ENCODE data around the gene AP1G1. TPM values are rescaled to one million over a fixed set of nuclear protein-coding genes. Genes with fewer than 3 reads are reported as not detected.

The AP1G1 gene
- total and polyA plus RNA-seq, 10 of the 15 experiments (the other 5 are each of a cell fraction or from before 2014, with no cell fraction given): 5.9 to 83.7 (median 47.8) TPM

GRCh38 chr16:71723537-71724319, 84.9 kb downstream of the AP1G1 start (continued):
- TF ChIP-seq TAF1 (IDR thresholded peaks at IDR 0.05; ENCODE audit: borderline replicate concordance, low read depth, low read length) (peak; percentile 63; the same call in 1 of the 2 replicates), KLF5 (IDR thresholded peaks at IDR 0.05; ENCODE audit: partially characterized antibody) (peak; percentile 43), TCF12 (IDR thresholded peaks at IDR 0.05; ENCODE audit: low read depth, low read length) (peak; percentile 69; the same call in 1 of the 2 replicates)

DNA sequence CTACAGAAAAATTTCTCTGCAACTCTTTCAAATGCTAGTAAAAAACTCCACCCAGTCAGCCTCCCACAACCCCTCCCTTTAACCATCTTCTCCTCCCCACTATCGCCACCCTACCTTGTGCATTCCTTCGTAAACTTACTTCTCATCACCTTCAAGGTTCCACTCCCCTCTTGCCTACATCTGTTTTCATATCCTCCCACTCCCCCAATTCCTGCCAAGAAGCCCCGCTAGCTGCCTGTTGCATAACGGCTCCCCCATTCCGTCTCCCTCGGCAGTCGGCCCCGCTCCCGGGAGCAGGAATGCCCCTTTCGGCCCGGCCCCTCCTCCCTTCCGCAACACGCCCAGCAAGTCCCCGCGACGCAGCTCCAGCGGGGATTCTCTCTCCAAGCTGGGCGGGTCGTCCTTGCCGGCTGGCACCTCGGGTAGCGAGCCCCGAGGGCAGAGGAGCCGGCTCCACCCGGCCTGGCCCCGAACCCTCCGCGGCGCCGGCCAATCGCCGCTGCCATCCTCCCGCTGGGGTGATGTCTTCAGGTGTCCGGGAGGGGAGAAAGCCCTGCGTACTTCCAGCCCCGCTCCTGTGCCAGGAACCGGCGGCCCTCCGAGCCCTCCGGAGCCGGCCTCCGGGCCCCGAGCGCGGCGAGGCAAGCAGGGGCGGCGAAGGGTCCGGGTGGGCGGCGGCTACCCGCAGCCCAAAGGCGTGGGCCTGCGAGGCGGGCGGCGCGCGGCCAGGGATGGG, 85.7 kb downstream of the AP1G1 start:
- Histone ChIP-seq H3K4me3 (peak overlapping the region; percentile 81), H3K79me2 (ENCODE audit: control insufficient read depth, insufficient read depth, low read length) (peaks cover 5% of the 10 kb centered on the region), H3K9me3 (replicated peaks; ENCODE audit: control insufficient read depth, insufficient read depth, low read length) (no peaks in the 10 kb centered on the region), H3K4me1 (ENCODE audit: control insufficient read depth, insufficient read depth, low read length) (peaks cover 10% of the 10 kb centered on the region), H3K4me2 (ENCODE audit: control insufficient read depth, insufficient read depth) (peak overlapping the region; percentile 80), H3K27ac (ENCODE audit: control insufficient read depth, insufficient read depth) (peak overlapping the region; percentile 58), H2AFZ (ENCODE audit: control insufficient read depth, low read depth, low read length) (peak overlapping the region; percentile 87), H3K9ac (ENCODE audit: control insufficient read depth, insufficient read depth, low read length) (peak overlapping the region; percentile 67), H4K20me1 (ENCODE audit: control insufficient read depth, insufficient read depth) (no peaks in the 10 kb centered on the region), H3K36me3 (ENCODE audit: control insufficient read depth in 2 of 2, insufficient read depth in 2 of 2, low read length in 1 of 2) (no peaks in the 10 kb centered on the region), H3K27me3 (replicated peaks in 1 of 2; ENCODE audit: control insufficient read depth in 2 of 2, insufficient read depth in 2 of 2, low read length in 1 of 2) (no peaks in the 10 kb centered on the region)
- in situ Hi-C loops (cut with MboI) (no loop called here), intact Hi-C loops (cut with micrococcal nuclease; ENCODE audit: unreplicated experiment) (loop anchor here (1.0 kb wide), 1 partner anchor 160 kb away; no protein-coding TSS in a partner anchor)
- POLR2A ChIA-PET: interaction anchor here (1.1 kb wide), 1 partner anchor 160 kb away, joined by 3 read pairs; no protein-coding TSS in a partner anchor
- CTCF ChIA-PET: interaction anchor here (1.5 kb wide), 1 partner anchor 10 kb away, joined by 3 read pairs; no protein-coding TSS in a partner anchor
- WGBS (ENCODE audit: insufficient coverage, insufficient replicate concordance, low lambda C conversion rate, missing lambda C conversion rate): under 1% methylated on average over 57 of the region's 59 CpGs
- FAIRE-seq (peak; percentile 52), DNase-seq (ENCODE audit: low read depth, low spot score) (no peak), ATAC-seq (peak; percentile 72)
- RAD21 ChIA-PET (ENCODE audit: unreplicated experiment): interaction anchor here (0.6 to 1.5 kb wide), 4 partner anchors 114 to 161 kb away, joined by 3 to 5 read pairs (median 3); partner anchors contain the start of gene ZNF821
- SMC1A ChIA-PET (ENCODE audit: uncharacterized antibody, unreplicated experiment): no interaction called here
- BruUV-seq (replicated peaks): no TSS peak
- peak; percentile 70 for TF ChIP-seq EED (IDR thresholded peaks at IDR 0.05; ENCODE audit: low read depth)
- TF ChIP-seq NKRF (conservative IDR thresholded peaks at IDR 0.05): peak; percentile 56; the same call in 1 of the 2 replicates
- TF ChIP-seq HDGF (IDR thresholded peaks at IDR 0.05): 0 out of 2 replicates have a peak, but pooled peaks have one; percentile 64
- TF ChIP-seq SIN3A (IDR thresholded peaks at IDR 0.05; ENCODE audit: low read depth, low read length): peak; percentile 48; the same call in 1 of the 2 replicates
- TF ChIP-seq SUPT20H (IDR thresholded peaks at IDR 0.05; ENCODE audit: borderline replicate concordance, control insufficient read depth, low read depth, low read length): no peak
- TF ChIP-seq, protein P1, sequence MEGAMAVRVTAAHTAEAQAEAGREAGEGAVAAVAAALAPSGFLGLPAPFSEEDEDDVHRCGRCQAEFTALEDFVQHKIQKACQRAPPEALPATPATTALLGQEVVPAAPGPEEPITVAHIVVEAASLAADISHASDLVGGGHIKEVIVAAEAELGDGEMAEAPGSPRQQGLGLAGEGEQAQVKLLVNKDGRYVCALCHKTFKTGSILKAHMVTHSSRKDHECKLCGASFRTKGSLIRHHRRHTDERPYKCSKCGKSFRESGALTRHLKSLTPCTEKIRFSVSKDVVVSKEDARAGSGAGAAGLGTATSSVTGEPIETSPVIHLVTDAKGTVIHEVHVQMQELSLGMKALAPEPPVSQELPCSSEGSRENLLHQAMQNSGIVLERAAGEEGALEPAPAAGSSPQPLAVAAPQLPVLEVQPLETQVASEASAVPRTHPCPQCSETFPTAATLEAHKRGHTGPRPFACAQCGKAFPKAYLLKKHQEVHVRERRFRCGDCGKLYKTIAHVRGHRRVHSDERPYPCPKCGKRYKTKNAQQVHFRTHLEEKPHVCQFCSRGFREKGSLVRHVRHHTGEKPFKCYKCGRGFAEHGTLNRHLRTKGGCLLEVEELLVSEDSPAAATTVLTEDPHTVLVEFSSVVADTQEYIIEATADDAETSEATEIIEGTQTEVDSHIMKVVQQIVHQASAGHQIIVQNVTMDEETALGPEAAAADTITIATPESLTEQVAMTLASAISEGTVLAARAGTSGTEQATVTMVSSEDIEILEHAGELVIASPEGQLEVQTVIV (IDR thresholded peaks at IDR 0.05; ENCODE audit: borderline replicate concordance, partially characterized antibody): no peak
- TF ChIP-seq NBN (IDR thresholded peaks at IDR 0.05): peak; percentile 78
- TF ChIP-seq, protein P2, sequence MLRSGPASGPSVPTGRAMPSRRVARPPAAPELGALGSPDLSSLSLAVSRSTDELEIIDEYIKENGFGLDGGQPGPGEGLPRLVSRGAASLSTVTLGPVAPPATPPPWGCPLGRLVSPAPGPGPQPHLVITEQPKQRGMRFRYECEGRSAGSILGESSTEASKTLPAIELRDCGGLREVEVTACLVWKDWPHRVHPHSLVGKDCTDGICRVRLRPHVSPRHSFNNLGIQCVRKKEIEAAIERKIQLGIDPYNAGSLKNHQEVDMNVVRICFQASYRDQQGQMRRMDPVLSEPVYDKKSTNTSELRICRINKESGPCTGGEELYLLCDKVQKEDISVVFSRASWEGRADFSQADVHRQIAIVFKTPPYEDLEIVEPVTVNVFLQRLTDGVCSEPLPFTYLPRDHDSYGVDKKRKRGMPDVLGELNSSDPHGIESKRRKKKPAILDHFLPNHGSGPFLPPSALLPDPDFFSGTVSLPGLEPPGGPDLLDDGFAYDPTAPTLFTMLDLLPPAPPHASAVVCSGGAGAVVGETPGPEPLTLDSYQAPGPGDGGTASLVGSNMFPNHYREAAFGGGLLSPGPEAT (IDR thresholded peaks at IDR 0.05; ENCODE audit: low read depth): peak; percentile 69
- peak; percentile 79; the same call in 1 of the 2 replicates for TF ChIP-seq GATAD2B (conservative IDR thresholded peaks at IDR 0.05; ENCODE audit: low read depth)
- TF ChIP-seq IKZF1 (conservative IDR thresholded peaks at IDR 0.05): peak; percentile 76
- peak; percentile 55 to 69; a peak in 2 of 4 replicates for TF ChIP-seq IKZF2 (IDR thresholded peaks at IDR 0.05)
